MG63 (cell line): ENCODE data around the gene SGPL1. TPM values are rescaled to one million over a fixed set of nuclear protein-coding genes. Genes with fewer than 3 reads are reported as not detected.
A peak's percentile ranks its signal among the peaks of the same experiment; 100 is the strongest.
"Not testable (repeated sequence)": the region's sequence is repeated elsewhere in the genome, so short reads cannot be mapped to it uniquely, and the experiment has no call there.

ENCODE experiments used
- DNase-seq: peaks from one replicate; pipeline ENCODE4 v3.0.0-alpha.2; 2020
- H3K27me3 ChIP-seq: fragments of 250-450 bp; sonication (Bioruptor Pico); 2 replicates; pipeline ENCODE4 v1.5.1; 2020; ENCODE audit warnings: mild to moderate bottlenecking, moderate library complexity
- H3K36me3 ChIP-seq: fragments of 250-450 bp; sonication (Bioruptor Pico); 2 replicates; pipeline ENCODE4 v1.5.1; 2020; ENCODE audit warnings: mild to moderate bottlenecking, moderate library complexity
- H3K4me3 ChIP-seq: fragments of 250-450 bp; sonication (Bioruptor Pico); 2 replicates; pipeline ENCODE4 v1.5.1; 2020; ENCODE audit warnings: mild to moderate bottlenecking, moderate library complexity
- H3K9me3 ChIP-seq: fragments of 250-450 bp; sonication (Bioruptor Pico); 2 replicates; pipeline ENCODE4 v1.5.1; 2020; ENCODE audit warnings: mild to moderate bottlenecking, moderate library complexity
- total RNA-seq: library from RNA; depleted of rRNA; stranded (reverse); fragments of >200 nt; shearing (Covaris generic); gene quantifications from 2 replicates; pipeline ENCODE4 v1.2.3, GENCODE V29; 2014; ENCODE audit warnings: low replicate concordance

The SGPL1 gene
- total RNA-seq, 1 experiment from 2014 or later = 19.3 TPM

GRCh38 chr10:70913191-70913892 is 97.6 kb downstream of the SGPL1 start:
- Histone ChIP-seq H3K36me3 (no peaks in the 10 kb centered on the region), H3K4me3 (no peak overlapping the region), H3K27me3 (no peaks in the 10 kb centered on the region), H3K9me3 (no peaks in the 10 kb centered on the region)
- no peak for DNase-seq

GRCh38 chr10:70913893-70914240 is 98.1 kb downstream of the SGPL1 start:
- Histone ChIP-seq H3K9me3 (no peaks in the 10 kb centered on the region), H3K4me3 (no peak overlapping the region), H3K36me3 (no peaks in the 10 kb centered on the region), H3K27me3 (no peaks in the 10 kb centered on the region)
- no peak for DNase-seq

- Histone ChIP-seq H3K9me3 (no peaks in the 10 kb centered on the region), H3K4me3 (no peak overlapping the region), H3K36me3 (no peaks in the 10 kb centered on the region), H3K27me3 (no peaks in the 10 kb centered on the region)
- DNase-seq = no peak
These were observed 98.6 kb downstream of the SGPL1 start for GRCh38 chr10:70914316-70914864.

- no peak for DNase-seq
- Histone ChIP-seq H3K27me3 (no peaks in the 10 kb centered on the region), H3K9me3 (no peaks in the 10 kb centered on the region), H3K4me3 (no peak overlapping the region), H3K36me3 (no peaks in the 10 kb centered on the region)
These were observed 99.5 kb downstream of the SGPL1 start for GRCh38 chr10:70915206-70915605.

- H3K36me3 ChIP-seq = no peaks in the 10 kb centered on the region
- no peak overlapping the region for H3K4me3 ChIP-seq
- DNase-seq = no peak
- H3K9me3 ChIP-seq = no peaks in the 10 kb centered on the region
- no peaks in the 10 kb centered on the region for H3K27me3 ChIP-seq
These were observed 100.1 kb downstream of the SGPL1 start for GRCh38 chr10:70915806-70916205.

GRCh38 chr10:70916241-70916640 is 100.5 kb downstream of the SGPL1 start:
- DNase-seq = no peak
- H3K27me3 ChIP-seq = no peaks in the 10 kb centered on the region
- no peak overlapping the region for H3K4me3 ChIP-seq
- no peaks in the 10 kb centered on the region for H3K9me3 ChIP-seq
- H3K36me3 ChIP-seq = no peaks in the 10 kb centered on the region

- no peak for DNase-seq
- Histone ChIP-seq H3K36me3 (no peaks in the 10 kb centered on the region), H3K9me3 (no peaks in the 10 kb centered on the region), H3K4me3 (no peak overlapping the region), H3K27me3 (no peaks in the 10 kb centered on the region)
These were observed 101.5 kb downstream of the SGPL1 start for GRCh38 chr10:70917226-70917625.

GRCh38 chr10:70917635-70918034 is 101.9 kb downstream of the SGPL1 start:
- DNase-seq = no peak
- Histone ChIP-seq H3K4me3 (no peak overlapping the region), H3K36me3 (no peaks in the 10 kb centered on the region), H3K9me3 (no peaks in the 10 kb centered on the region), H3K27me3 (no peaks in the 10 kb centered on the region)

DNA sequence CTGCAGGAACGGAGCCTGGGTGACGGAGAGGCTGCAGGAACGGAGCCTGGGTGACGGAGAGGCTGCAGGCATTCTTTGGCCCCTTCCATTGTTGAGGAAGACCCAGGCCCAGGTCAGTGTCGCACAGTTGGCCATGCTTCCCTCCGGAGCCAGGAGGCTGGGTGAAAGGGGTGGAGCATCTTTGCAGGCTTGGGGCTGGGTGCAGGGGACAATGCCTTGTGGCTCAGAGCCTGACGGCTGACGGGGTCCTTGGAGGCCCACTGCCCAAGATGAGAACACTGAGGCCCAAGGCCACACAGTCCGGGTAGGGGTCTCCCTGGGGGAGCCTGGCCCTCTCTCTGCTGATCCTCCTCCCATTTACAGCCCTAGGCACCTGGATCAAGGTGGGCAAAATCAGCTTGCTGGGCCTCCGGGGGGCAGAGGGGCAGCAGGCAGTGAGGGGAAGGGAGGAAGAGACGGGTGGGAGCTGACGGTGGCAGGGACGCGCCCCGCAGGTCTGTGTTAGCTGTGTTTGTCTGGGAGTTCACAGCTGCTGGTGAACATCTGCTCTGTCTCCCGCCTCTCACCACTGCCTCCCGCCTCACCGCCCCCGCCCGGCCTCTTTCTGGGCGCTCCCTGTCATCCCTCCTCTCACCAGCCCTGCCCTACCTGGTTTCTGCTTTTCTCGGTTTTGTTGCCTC is 103.2 kb downstream of the SGPL1 start:
- Histone ChIP-seq H3K27me3 (no peaks in the 10 kb centered on the region), H3K9me3 (no peaks in the 10 kb centered on the region), H3K36me3 (no peaks in the 10 kb centered on the region), H3K4me3 (no peak overlapping the region)
- DNase-seq = no peak

DNA sequence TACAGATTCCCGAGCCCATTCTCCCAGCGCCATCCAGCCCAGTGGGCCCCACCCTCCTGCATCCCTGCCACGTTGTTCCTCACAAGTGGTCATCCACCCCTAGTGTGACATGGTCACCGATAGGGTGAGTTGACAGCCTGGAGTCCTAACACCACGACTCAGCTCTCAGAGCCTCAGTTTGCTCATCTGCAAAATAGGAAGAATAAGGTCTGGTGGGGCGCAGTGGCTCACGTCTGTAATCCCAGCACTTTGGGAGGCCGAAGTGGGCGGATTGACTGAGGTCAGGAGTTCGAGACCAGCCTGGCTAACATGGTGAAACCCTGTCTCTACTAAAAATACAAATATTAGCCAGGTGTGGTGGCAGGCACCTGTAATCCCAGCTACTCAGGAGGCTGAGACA is 104.2 kb downstream of the SGPL1 start:
- not testable (repeated sequence) for H3K27me3 ChIP-seq, DNase-seq, H3K36me3 ChIP-seq

DNA sequence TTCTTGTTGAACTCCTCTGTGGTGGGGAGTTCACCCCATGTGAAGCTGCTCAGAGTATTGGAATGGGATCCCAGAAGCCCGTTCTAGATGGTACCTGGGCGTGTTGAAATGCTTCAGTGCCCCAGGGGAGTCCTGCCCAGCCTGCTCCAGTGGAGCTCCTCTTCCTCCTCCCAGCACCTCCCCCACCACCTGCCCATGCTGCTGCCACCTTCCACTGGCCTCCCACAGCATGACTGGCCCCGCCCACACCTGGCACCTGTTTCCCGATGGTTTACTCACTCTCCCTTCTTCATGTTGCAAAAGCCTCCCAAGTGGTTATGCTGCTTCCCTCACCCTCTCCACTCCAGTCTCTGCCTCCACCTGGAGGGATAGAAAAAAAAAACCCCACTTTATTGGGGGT is 104.8 kb downstream of the SGPL1 start:
- no peaks in the 10 kb centered on the region for H3K36me3 ChIP-seq
- no peaks in the 10 kb centered on the region for H3K9me3 ChIP-seq
- H3K4me3 ChIP-seq = no peak overlapping the region
- DNase-seq = no peak
- H3K27me3 ChIP-seq = no peaks in the 10 kb centered on the region

More for the DNA sequence above, 104.2 kb downstream of the SGPL1 start:
- not testable (repeated sequence) for H3K9me3 ChIP-seq, H3K4me3 ChIP-seq

DNA sequence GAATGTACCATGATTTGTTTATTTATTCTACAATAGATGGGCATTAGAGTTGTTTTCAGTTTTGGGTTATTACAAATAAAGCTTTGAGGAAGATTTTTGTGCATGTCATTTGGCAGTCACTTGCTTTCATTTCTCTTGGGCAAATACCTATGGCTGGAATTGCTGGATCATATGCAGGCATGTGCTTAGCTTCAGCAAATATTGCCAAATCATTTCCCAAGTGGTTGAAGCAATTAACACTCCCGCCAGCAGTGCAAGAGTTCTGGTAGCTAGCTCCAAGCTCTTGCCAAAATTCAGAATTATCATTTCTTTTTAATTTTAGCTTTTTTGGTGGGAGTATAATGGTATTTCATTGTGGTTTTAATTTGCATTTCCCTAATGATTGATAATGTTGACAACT is 105.5 kb downstream of the SGPL1 start:
- DNase-seq = no peak
- H3K36me3 ChIP-seq = no peaks in the 10 kb centered on the region
- H3K4me3 ChIP-seq = no peak overlapping the region
- no peaks in the 10 kb centered on the region for H3K9me3 ChIP-seq
- H3K27me3 ChIP-seq = no peaks in the 10 kb centered on the region

DNA sequence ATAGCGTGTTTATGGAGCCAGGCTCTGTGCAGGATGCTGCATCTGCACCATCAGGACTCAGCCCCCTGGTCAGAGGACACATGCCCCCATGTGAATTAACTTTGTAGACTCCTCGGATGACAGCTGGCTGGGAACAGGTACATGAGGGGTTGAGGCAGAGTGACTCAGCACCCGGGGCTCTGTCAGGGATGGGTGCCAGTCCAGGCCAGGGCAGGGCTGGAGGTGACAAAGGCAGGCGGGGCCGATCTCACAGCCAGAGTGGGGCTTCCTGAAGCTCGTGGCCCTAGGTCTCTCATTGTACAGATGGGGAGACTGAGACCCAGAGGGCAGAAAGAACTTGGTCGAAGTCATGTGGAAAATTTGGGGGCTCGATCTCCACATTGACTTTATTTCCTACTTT is 107.9 kb downstream of the SGPL1 start:
- no peaks in the 10 kb centered on the region for H3K27me3 ChIP-seq
- DNase-seq = no peak
- no peaks in the 10 kb centered on the region for H3K36me3 ChIP-seq
- no peaks in the 10 kb centered on the region for H3K9me3 ChIP-seq
- no peak overlapping the region for H3K4me3 ChIP-seq

DNA sequence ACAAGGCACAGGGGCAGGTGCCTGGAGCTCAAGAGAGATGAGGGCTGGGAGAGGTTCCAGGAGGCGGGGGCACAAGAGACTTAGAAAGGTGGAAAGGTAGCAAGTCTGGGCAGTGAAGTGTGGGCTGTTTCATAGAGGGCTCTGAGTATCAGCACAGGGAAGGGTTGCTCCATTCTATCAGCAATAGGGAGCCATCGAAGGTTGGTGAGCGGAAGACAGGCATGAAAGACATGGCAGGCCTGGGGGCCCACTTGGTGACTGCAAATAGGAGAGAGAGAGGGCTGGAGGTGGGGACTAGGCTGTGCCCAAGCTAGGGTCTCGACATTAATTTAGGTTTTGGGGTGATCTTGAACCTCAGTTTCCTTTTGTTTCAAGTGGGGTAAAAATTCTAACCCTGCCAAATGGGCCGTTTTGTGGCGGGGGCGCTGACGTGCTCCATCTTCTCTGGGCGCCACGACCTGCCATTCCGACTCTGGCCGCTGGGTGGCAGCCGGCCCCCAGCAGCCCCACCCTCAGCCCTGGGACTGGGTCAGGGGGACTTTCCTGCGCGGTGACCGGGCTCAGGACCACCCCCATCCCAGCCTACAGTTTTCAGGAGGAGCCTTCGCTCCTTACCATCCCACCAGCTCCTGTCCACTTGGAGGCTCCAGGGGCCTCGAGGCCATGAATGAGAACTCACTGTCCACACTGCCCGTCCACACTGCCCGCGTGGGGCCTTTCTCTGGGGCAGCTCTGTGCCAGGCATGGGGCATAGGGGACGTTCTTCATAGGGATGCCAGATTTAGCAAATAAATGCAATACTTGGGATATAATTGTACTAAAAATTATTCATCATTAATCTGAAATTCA is 109.9 kb downstream of the SGPL1 start:
- Histone ChIP-seq H3K9me3 (no peaks in the 10 kb centered on the region), H3K27me3 (no peaks in the 10 kb centered on the region), H3K4me3 (no peak overlapping the region), H3K36me3 (no peaks in the 10 kb centered on the region)
- DNase-seq = peak; percentile 17

GRCh38 chr10:70926226-70927000 is 110.7 kb downstream of the SGPL1 start:
- DNase-seq = no peak
- H3K27me3 ChIP-seq = no peaks in the 10 kb centered on the region
- H3K36me3 ChIP-seq = no peaks in the 10 kb centered on the region
- H3K4me3 ChIP-seq = no peak overlapping the region
- H3K9me3 ChIP-seq = no peaks in the 10 kb centered on the region

DNA sequence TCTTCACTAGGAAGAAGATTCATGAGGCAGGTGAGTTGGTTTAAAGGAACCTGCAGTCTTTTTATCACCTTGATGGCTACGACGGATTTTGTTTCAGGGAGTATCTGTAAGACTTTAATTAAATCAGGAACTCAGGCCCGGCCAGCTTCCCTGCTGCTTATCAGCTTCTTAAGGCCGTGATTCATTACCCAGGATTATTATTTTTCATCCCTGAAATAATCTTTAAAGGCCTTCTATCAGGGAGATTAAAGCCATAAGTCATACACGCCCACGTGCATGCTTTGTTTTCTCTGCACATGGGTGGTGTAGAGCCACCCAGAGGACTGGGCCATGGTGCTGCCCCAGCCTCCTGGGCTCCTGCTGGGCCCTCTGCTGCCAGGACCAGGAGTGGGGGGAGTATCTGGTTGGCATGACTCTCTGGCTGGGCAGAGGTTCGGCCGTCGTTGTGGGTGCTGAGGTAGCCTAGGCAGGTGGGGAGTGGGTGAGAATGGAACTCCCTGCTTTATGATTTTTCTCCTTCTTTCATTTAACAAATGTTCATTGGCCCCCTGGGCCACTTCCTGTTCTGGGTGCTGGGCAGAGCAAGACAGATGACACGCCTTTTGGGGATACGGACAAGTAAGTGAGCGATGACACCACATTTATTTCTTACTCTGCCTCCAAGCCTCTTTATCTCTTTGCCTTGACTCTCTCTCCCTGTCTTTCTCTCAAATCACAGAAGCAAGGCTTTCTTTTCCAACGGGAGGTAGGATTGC is 111.6 kb downstream of the SGPL1 start:
- DNase-seq = peak; percentile 31
- H3K4me3 ChIP-seq = no peak overlapping the region
- no peaks in the 10 kb centered on the region for H3K27me3 ChIP-seq
- H3K9me3 ChIP-seq = no peaks in the 10 kb centered on the region
- H3K36me3 ChIP-seq = no peaks in the 10 kb centered on the region
